Loucy (cell line): ENCODE results near the gene GRID1.

Experiments
- EZH2phosphoT487 ChIP-seq: fragments of 200-600 bp; IDR thresholded peaks from 2 replicates; pipeline ENCODE4 v1.6.1; 2018; ENCODE audit warnings: antibody characterized with exemption, mild to moderate bottlenecking, moderate library complexity, borderline replicate concordance
- TF ChIP-seq, protein P1 (sequence below): fragments of 200-600 bp; sonication (generic); conservative IDR thresholded peaks from 2 replicates; pipeline ENCODE4 v1.5.1; 2014; ENCODE audit warnings: mild to moderate bottlenecking, antibody characterized with exemption, low read length

- TF ChIP-seq, protein P1, sequence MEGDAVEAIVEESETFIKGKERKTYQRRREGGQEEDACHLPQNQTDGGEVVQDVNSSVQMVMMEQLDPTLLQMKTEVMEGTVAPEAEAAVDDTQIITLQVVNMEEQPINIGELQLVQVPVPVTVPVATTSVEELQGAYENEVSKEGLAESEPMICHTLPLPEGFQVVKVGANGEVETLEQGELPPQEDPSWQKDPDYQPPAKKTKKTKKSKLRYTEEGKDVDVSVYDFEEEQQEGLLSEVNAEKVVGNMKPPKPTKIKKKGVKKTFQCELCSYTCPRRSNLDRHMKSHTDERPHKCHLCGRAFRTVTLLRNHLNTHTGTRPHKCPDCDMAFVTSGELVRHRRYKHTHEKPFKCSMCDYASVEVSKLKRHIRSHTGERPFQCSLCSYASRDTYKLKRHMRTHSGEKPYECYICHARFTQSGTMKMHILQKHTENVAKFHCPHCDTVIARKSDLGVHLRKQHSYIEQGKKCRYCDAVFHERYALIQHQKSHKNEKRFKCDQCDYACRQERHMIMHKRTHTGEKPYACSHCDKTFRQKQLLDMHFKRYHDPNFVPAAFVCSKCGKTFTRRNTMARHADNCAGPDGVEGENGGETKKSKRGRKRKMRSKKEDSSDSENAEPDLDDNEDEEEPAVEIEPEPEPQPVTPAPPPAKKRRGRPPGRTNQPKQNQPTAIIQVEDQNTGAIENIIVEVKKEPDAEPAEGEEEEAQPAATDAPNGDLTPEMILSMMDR = no peak
- no peak for TF ChIP-seq EZH2phosphoT487
Observed at GRCh38 chr10:86001521-86001920, 365.1 kb downstream of the GRID1 start.
